HEK293T (cell line): ENCODE results near the gene LCP1.

Experiments
- CTCF ChIA-PET: fragments of 350-600 bp; formaldehyde crosslinking; extraction: SDS; loops from one replicate; lab custom pipeline; 2021; ENCODE audit warnings: antibody characterized with exemption, inconsistent platforms; lab: Yijun Ruan, JAX
- POLR2A ChIA-PET: fragments of 350-600 bp; formaldehyde crosslinking; extraction: SDS; loops from one replicate; lab custom pipeline; 2020; ENCODE audit warnings: antibody characterized with exemption, inconsistent platforms; lab: Yijun Ruan, JAX
- DNase-seq: peaks from one replicate; pipeline ENCODE4 v3.0.0; 2012; ENCODE audit warnings: mixed read lengths; ENCODE audit errors: extremely low spot score
- ARNT ChIP-seq: fragments of 450-650 bp; IDR thresholded peaks from 2 replicates; pipeline ENCODE4 v1.6.1; 2017; ENCODE audit warnings: mild to moderate bottlenecking
- BHLHE40 ChIP-seq: fragments of 450-650 bp; IDR thresholded peaks from 2 replicates; pipeline ENCODE4 v1.6.1; 2016; ENCODE audit warnings: mild to moderate bottlenecking, moderate library complexity, borderline replicate concordance
- CTBP1 ChIP-seq: fragments of 450-650 bp; IDR thresholded peaks from 2 replicates; pipeline ENCODE4 v1.6.1; 2016; ENCODE audit warnings: borderline replicate concordance
- ELF4 ChIP-seq: fragments of 450-650 bp; IDR thresholded peaks from 2 replicates; pipeline ENCODE4 v1.6.1; 2017; ENCODE audit warnings: antibody characterized with exemption
- FOXA1 ChIP-seq: fragments of 450-650 bp; IDR thresholded peaks from 2 replicates; pipeline ENCODE4 v1.6.1; 2016; ENCODE audit warnings: mild to moderate bottlenecking
- FOXK2 ChIP-seq: fragments of 450-650 bp; IDR thresholded peaks from 2 replicates; pipeline ENCODE4 v1.6.1; 2016; ENCODE audit warnings: mild to moderate bottlenecking
- FOXM1 ChIP-seq: fragments of 450-650 bp; IDR thresholded peaks from 2 replicates; pipeline ENCODE4 v1.6.1; 2017; ENCODE audit warnings: mild to moderate bottlenecking, borderline replicate concordance
- HDGF ChIP-seq: fragments of 450-650 bp; IDR thresholded peaks from 2 replicates; pipeline ENCODE4 v1.6.1; 2017; ENCODE audit warnings: antibody characterized with exemption, borderline replicate concordance
- L3MBTL2 ChIP-seq: fragments of 450-650 bp; conservative IDR thresholded peaks from 2 replicates; pipeline ENCODE4 v1.6.1; 2016; ENCODE audit warnings: mild to moderate bottlenecking
- LEF1 ChIP-seq: fragments of 450-650 bp; IDR thresholded peaks from 2 replicates; pipeline ENCODE4 v1.6.1; 2017; ENCODE audit warnings: mild to moderate bottlenecking, borderline replicate concordance
- NFRKB ChIP-seq: fragments of 450-650 bp; IDR thresholded peaks from 2 replicates; pipeline ENCODE4 v1.6.1; 2016; ENCODE audit warnings: mild to moderate bottlenecking, moderate library complexity
- PKNOX1 ChIP-seq: fragments of 450-650 bp; IDR thresholded peaks from 2 replicates; pipeline ENCODE4 v1.6.1; 2016
- SP1 ChIP-seq: fragments of 450-650 bp; IDR thresholded peaks from 2 replicates; pipeline ENCODE4 v1.6.1; 2017
- SUZ12 ChIP-seq: fragments of 450-650 bp; IDR thresholded peaks from 2 replicates; pipeline ENCODE4 v1.6.1; 2016; ENCODE audit warnings: mild to moderate bottlenecking
- TARDBP ChIP-seq: fragments of 450-650 bp; IDR thresholded peaks from 2 replicates; pipeline ENCODE4 v1.6.1; 2016
- ZNF384 ChIP-seq: fragments of 450-650 bp; IDR thresholded peaks from 2 replicates; pipeline ENCODE4 v1.6.1; 2016

The LCP1 gene

DNA sequence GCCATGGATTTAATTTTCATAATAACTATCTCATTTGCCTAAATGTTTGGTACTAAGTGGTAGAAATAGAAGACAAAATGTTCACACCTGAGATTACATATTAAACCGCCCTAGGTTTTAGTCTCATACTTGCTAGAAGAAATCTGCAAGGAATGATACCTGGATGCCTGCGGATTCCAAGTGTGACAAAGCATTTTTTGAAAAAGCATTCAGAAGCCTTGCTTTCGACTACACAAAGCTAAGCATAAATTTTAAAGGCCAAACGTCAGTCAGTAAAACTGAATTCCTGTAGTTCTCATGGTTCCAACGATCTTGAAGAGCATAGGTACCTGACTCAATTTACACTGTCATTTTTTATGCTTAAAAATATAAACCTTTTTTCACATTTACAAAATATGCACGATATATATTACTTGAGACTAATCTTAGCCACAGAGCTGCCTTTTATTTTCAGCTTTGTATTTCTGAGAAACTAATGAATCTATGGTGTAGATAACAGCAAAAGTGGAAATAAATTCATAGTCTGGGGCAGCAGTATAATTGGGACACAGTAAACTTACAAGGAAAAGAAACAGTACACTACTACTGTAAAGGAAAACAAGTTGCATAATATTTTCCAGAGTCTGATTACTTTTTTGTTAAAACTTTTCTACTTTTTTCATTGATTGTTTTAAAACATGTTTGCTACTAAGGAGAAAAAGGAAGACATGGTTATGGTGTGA, 28.5 kb upstream of the LCP1 start:
- ChIA-PET CTCF (no interaction called here), POLR2A (no interaction called here)
- no peak for DNase-seq
- no peak for TF ChIP-seq FOXK2
- no peak for TF ChIP-seq ELF4

DNA sequence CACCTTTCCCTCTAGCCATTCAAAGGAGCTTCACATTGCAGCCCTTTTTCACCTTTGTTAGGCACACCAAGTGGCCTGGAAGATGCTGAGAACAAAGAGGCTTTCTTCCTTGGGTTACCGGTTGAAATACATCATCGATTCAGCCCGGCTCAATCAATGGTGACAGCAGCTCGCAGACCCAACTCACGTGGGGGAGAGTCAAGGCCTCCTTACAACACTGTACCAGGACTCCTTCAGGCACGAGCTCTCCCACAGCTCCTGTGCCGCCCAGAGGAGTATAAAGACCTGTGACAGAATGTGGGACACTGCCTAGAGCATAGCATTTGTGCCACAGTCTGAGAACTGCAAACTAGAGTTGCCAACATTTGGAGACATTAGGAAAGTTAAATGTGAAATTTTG, 25.9 kb upstream of the LCP1 start:
- TF ChIP-seq ELF4 (no peak), FOXA1 (no peak), NFRKB (no peak), FOXM1 (no peak), L3MBTL2 (no peak), CTBP1 (no peak), BHLHE40 (no peak), HDGF (no peak)
- ChIA-PET CTCF (no interaction called here), POLR2A (no interaction called here)
- DNase-seq = no peak

GRCh38 chr13:46206143-46206542, 24.2 kb upstream of the LCP1 start:
- ChIA-PET CTCF (no interaction called here), POLR2A (no interaction called here)
- TF ChIP-seq FOXK2 = no peak
- TF ChIP-seq HDGF = no peak
- TF ChIP-seq SP1 = no peak
- TF ChIP-seq ARNT = no peak
- TF ChIP-seq SUZ12 = no peak
- no peak for TF ChIP-seq FOXA1
- TF ChIP-seq L3MBTL2 = no peak
- no peak for TF ChIP-seq CTBP1
- TF ChIP-seq PKNOX1 = no peak
- TF ChIP-seq TARDBP = no peak
- TF ChIP-seq FOXM1 = no peak
- TF ChIP-seq LEF1 = no peak
- TF ChIP-seq ELF4 = no peak
- TF ChIP-seq ZNF384 = no peak
- TF ChIP-seq BHLHE40 = no peak

DNA sequence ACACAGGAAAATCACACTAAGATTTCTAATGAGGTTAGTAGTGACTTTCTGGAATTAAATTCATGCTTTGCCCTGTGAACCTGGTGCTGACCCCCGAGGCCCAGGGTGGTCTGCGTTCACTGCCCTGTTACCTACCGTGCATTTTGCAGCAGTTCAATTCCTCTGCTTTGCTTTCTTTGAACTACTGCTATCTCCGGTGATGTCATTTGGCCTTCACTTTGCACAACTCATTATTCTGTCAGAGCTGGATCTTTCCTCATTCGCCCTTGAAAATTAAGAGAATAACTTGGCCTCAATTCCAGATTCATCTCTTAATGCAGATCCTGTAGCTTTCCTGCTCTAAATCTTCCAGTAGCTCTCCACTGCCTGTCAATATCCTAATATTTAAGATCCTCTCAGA, 21.0 kb upstream of the LCP1 start:
- CTCF ChIA-PET = interaction anchor here (0.6 to 0.8 kb wide), 2 partner anchors 15 to 86 kb away, joined by 3 read pairs; no protein-coding TSS in a partner anchor
- DNase-seq = no peak
- TF ChIP-seq ARNT = no peak
- no peak for TF ChIP-seq SP1
- no peak for TF ChIP-seq FOXA1
- no peak for TF ChIP-seq CTBP1
- TF ChIP-seq ELF4 = no peak
- POLR2A ChIA-PET = no interaction called here

More at GRCh38 chr13:46206143-46206542, 24.2 kb upstream of the LCP1 start:
- no peak for DNase-seq

DNA sequence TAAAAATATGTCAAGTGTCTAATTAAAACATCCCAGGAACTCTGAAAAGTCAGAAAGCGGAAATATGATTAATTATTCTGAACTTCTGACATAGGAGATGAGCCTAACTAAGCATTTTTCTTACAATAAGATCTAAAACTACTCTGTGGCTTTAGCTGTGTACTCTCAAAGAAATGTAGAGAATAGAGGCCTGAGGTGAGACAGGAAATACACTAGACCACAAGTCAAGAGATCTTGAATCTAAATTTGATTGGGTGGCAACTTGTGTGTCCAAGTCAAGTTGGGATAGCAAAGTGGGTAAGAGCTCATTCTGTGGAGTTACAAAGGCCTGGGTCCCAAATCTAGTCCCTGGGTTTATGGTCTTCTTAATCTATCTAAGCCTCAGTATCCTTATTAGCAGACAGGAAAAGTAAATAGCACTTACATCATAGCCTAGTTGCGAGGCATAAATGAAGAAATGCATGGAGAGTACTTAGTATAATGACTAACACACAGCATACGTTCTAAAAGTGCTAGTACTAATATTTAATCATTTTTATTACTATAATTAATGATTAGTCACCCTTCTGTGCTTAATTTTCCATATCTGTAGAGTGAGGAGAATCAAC, 20.3 kb upstream of the LCP1 start:
- no peak for TF ChIP-seq PKNOX1
- TF ChIP-seq NFRKB = no peak
- TF ChIP-seq HDGF = no peak
- TF ChIP-seq SP1 = no peak
- no peak for TF ChIP-seq ARNT
- no peak for TF ChIP-seq CTBP1
- no peak for TF ChIP-seq ZNF384
- TF ChIP-seq FOXM1 = no peak
- no peak for TF ChIP-seq L3MBTL2
- TF ChIP-seq TARDBP = no peak
- no peak for TF ChIP-seq ELF4
- no peak for TF ChIP-seq FOXA1
- TF ChIP-seq LEF1 = no peak
- no peak for TF ChIP-seq BHLHE40
- no peak for TF ChIP-seq FOXK2
- ChIA-PET CTCF (interaction anchor here (0.6 to 0.8 kb wide), 2 partner anchors 60 to 87 kb away, joined by 3 to 4 read pairs; no protein-coding TSS in a partner anchor), POLR2A (no interaction called here)
- DNase-seq = no peak

GRCh38 chr13:46198696-46199193, 16.8 kb upstream of the LCP1 start:
- CTCF ChIA-PET = no interaction called here
- no peak for TF ChIP-seq FOXA1
- no peak for TF ChIP-seq HDGF
- TF ChIP-seq CTBP1 = no peak
- no peak for TF ChIP-seq TARDBP
- TF ChIP-seq NFRKB = no peak
- TF ChIP-seq PKNOX1 = no peak
- POLR2A ChIA-PET = no interaction called here
- no peak for DNase-seq
